Activated naive CD4-positive, alpha-beta T cell (primary cell): Measurements from ENCODE around the gene EID3.

ENCODE experiments used
- DNase-seq, 4 experiments: peaks; one replicate each; lab custom pipeline; 2025; lab: John Stamatoyannopoulos, UW

Gene EID3

GRCh38 chr12:104340177-104340576, 36.6 kb downstream of the EID3 start:
- DNase-seq, result no peak

- no peak for DNase-seq
Measured at GRCh38 chr12:104340925-104341611, 37.5 kb downstream of the EID3 start.

GRCh38 chr12:104342147-104342546, 38.6 kb downstream of the EID3 start:
- no peak for DNase-seq

GRCh38 chr12:104342635-104343249, 39.2 kb downstream of the EID3 start:
- no peak for DNase-seq

- no peak for DNase-seq
Measured at GRCh38 chr12:104344682-104345081, 41.1 kb downstream of the EID3 start.

GRCh38 chr12:104345234-104346066, 41.9 kb downstream of the EID3 start:
- no peak for DNase-seq

- DNase-seq, result no peak
Measured at GRCh38 chr12:104347374-104348075, 44.0 kb downstream of the EID3 start.

- DNase-seq, result no peak
Measured at GRCh38 chr12:104348283-104348993, 44.9 kb downstream of the EID3 start.

- no peak for DNase-seq
Measured at GRCh38 chr12:104348994-104349494, 45.5 kb downstream of the EID3 start.

GRCh38 chr12:104350211-104351056, 46.9 kb downstream of the EID3 start:
- DNase-seq, result no peak

- no peak for DNase-seq
Measured at GRCh38 chr12:104351057-104351983, 47.8 kb downstream of the EID3 start.

- no peak for DNase-seq
Measured at GRCh38 chr12:104352106-104352713, 48.7 kb downstream of the EID3 start.

GRCh38 chr12:104353012-104353981, 49.8 kb downstream of the EID3 start:
- no peak for DNase-seq

GRCh38 chr12:104354167-104354867, 50.8 kb downstream of the EID3 start:
- DNase-seq, result no peak
